ENCODE results near the gene HLA-A.
"Not testable (repeated sequence)": the region's sequence is repeated elsewhere in the genome, so short reads cannot be mapped to it uniquely, and the experiment has no call there.

Gene HLA-A

DNA sequence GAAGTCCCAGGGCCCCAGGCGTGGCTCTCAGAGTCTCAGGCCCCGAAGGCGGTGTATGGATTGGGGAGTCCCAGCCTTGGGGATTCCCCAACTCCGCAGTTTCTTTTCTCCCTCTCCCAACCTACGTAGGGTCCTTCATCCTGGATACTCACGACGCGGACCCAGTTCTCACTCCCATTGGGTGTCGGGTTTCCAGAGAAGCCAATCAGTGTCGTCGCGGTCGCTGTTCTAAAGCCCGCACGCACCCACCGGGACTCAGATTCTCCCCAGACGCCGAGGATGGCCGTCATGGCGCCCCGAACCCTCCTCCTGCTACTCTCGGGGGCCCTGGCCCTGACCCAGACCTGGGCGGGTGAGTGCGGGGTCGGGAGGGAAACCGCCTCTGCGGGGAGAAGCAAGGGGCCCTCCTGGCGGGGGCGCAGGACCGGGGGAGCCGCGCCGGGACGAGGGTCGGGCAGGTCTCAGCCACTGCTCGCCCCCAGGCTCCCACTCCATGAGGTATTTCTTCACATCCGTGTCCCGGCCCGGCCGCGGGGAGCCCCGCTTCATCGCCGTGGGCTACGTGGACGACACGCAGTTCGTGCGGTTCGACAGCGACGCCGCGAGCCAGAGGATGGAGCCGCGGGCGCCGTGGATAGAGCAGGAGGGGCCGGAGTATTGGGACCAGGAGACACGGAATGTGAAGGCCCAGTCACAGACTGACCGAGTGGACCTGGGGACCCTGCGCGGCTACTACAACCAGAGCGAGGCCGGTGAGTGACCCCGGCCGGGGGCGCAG is at the start of gene HLA-A:
Gene HLA-A, plus strand, starts transcription at position 258 of the 778 bp plus-strand sequence. Its CDS starts 22 bp downstream, at position 280.
- peak; percentile 86 to 94 for DNase-seq

DNA sequence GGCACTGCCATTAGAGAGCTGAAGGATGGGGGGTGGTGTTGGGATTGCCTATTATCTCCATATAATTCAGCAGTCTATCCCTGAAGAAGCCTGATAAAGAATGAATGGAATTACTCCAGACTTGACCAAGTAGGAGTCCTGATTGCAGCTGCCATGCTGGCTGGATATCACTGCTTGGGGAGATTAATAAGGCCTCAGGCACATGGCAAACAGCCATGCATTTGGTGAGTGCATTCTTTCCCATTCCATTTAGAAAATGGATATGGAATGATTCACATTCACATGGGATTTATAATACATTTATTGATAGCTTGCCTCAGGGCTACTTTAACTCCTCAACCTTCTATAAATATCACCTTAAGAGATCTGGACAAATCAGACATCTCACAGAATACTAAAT is 49.6 kb upstream of the HLA-A start:
- DNase-seq: no peak

- no peak for DNase-seq
These were observed 43.1 kb upstream of the HLA-A start for GRCh38 chr6:29899281-29899680.

DNA sequence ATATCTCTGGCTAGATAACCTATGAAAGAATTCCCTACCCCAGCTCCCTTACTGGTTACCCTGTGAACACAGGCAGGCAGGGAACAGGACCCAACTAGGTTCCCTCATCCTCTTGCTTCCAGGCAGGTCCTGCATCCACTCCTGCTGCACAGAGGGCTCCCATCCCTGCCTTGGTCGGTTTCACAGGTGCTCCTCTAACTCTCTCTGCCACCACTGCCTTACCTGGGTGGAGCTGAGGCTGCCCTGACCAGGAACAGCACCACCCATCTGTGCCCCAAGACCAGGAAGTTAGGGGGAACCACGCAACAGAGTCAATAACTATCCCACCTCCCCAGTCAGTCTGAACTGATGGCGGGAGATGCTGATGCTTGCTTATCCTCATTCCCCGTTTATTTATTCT is 37.0 kb upstream of the HLA-A start:
- DNase-seq: no peak

DNA sequence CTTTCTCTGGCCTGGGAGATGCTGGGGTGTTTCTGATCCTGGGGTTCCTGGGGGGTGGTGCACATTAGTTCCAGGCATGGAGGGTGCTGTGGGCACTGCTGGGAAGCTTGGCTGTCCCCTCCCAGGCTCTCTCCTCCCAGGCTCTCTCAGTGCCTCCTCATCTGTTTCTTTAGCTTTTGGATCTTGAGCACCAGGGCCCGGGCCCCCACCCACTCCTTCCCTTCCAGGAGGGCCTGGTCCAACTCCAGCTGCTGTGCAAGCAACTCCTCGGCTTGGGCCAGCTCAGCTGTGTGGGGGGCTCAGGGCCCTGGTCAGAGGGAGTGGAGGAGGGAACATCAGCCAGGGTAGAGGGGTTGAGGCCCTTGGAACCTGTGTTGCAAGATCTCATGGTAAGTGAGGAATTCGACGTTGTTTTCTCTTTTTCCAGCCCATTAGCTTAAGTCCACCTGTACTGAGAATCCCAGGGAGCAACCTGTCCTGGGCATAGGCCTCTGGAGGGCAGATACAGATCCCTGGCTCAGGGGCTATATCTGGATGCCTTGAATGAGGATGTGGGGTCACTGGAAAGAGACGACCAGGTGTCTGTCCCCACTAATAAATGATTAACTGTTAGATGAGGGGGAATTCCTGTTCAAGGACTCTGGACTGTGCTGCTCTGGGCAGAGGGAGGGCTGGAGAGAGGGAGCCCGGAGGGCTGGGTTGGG is 34.5 kb upstream of the HLA-A start:
- no peak for DNase-seq

DNA sequence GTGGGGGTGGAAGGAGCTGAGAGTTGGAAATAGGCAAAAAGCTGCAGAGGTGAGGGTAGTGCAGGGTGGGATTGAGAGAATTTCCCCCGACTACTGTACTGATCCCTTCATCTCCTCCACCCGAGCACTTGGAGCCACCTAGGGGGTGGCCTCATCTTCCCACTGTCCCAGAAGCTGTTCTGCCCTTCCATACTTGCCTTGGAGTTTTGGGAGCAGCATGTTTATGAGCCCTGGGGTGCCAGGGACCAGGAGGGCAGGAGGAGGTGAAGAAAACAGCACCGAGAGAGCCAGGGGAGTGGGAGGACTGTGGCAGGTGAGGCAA is 34.0 kb upstream of the HLA-A start:
- DNase-seq: no peak

DNA sequence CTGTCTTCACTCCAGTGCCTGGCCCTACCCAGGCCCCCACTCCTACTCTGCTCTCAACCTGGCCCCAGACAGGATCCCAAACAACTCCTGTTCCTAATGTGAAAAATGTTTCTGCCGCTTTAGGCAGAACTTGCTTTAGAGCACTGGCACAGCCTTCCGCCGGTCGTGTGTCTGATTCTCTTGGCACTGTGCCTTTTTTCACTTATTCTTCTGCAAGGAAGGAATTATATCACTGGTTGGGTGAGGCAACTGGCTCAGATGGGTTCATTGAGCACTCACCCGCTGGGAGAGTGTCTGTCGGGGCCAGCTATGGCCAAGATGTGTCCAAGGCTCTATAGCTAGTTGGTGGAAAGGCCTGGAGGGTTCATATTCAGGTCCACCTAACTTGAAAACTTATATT is 33.6 kb upstream of the HLA-A start:
- no peak for DNase-seq

- DNase-seq: no peak
These were observed 32.3 kb upstream of the HLA-A start for GRCh38 chr6:29909985-29910384.

GRCh38 chr6:29912840-29913239 is 29.5 kb upstream of the HLA-A start:
- no peak for DNase-seq

GRCh38 chr6:29916741-29917140 is 25.6 kb upstream of the HLA-A start:
- DNase-seq: no peak

- no peak for DNase-seq
These were observed 24.5 kb upstream of the HLA-A start for GRCh38 chr6:29917857-29918256.

DNA sequence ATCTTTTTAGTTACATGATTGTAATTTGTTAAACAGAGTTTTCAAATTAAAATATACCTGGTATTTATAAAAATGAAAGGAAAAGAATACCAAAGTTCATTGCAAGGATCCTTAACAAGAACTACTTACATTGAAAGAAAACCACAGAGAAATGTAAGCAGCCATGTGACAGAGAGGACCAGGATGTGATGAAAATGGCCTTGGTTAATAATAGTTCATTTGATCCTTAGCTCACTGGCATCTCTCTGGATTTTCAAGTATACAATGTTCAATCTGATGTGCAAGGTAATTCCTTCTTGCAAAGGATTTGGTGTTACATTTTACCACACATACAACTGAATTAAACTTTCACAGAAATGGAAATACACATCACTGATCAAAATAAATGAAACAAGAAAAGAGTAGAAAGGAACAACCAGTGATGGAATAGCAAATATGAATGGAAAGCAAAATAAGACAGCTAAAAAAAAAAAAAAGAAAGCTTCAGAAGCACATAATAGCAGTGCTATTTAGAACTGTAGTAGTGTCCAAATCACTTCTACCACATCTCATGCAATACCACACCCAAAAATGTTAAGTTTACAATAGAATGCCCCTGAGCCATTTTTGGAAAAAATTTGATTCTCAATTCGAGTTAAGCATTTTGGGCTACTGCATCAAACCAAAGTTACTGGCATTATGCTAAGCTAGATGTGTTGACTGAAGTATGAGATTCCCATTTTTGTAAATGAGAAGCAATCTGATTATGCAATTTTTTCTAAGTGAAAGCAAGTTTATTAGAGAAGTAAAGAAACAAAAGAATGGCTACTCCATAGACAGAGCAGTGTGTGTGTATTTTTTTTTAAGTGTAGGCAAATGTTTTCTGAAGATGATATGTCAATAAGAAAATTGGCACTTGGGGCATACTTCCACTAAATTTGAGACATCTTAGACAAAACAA is 22.6 kb upstream of the HLA-A start:
- DNase-seq: no peak

DNA sequence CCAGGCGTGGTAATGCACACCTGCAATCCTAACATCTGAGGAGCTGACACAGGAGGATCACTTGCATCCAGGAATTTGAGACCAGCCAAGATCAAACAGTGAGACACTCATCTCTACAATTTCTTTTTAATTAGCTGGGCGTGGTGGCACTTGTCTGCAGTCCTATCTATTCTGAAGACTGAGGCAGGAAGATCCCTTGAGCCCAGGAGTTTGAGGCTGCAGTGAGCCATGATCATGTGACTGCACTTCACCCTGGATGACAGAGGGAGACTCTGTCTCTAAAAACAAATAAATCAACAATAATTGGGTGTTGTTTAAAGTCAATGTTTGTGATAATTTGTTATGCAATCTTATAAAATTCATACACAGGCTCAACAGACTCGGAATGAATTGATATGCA is 18.0 kb upstream of the HLA-A start:
- DNase-seq: no peak

GRCh38 chr6:29924731-29925130 is 17.6 kb upstream of the HLA-A start:
- DNase-seq: peak in 1 of 2 experiments; percentile 61

- no peak for DNase-seq
These were observed 17.0 kb upstream of the HLA-A start for GRCh38 chr6:29925321-29925720.

DNA sequence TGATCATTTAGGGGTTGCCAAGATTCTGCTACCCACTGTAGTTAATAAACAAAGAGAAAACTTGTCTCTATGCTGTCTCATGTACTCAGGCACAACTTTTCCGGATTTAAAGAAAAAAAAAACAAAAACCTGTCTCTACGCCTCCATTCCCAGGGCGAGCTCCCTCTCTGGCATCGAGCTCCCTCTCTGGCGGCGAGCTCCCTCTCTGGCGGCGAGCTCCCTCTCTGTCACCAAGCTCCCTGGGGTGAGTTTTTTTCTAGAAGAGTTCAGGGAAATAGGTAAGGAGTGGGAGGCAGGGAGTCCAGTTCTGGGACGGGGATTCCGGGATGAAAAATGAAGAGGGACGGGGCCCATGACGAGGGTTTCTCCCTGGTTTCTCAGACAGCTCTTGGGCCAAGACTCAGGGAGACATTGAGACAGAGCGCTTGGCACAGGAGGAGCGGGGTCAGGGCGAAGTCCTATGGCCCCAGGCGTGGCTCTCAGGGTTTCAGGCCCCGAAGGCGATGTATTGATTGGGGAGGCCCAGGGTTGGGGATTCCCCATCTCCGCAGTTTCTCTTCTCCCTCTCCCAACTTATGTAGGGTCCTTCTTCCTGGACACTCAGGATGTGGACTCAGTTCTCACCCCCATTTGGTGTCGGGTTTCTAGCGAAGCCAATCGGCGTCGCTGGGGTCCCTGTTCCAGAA is 16.5 kb upstream of the HLA-A start:
- no peak for DNase-seq

- peak; percentile 81 to 88 for DNase-seq
These were observed 15.7 kb upstream of the HLA-A start for GRCh38 chr6:29926413-29927274.

- no peak for DNase-seq
These were observed 15.1 kb upstream of the HLA-A start for GRCh38 chr6:29927275-29927569.

- no peak for DNase-seq
These were observed 14.4 kb upstream of the HLA-A start for GRCh38 chr6:29927841-29928388.

DNA sequence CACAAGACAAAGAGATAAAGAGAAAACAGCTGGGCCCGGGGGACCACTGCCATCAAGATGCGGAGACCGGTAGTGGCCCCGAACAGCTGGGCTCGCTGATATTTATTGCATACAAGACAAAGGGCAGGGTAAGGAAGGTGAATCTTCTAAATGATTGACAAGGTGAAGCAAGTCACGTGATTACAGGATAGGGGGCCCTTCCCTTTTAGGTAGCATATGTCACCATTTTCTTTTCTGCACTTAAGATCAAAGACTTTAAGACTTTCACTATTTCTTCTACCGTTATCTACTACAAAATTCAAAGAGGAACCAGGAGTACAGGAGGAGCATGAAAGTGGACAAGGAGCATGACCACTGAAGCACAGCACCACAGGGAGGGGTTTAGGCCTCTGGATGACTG is 12.3 kb upstream of the HLA-A start:
- DNase-seq: not testable (repeated sequence)

DNA sequence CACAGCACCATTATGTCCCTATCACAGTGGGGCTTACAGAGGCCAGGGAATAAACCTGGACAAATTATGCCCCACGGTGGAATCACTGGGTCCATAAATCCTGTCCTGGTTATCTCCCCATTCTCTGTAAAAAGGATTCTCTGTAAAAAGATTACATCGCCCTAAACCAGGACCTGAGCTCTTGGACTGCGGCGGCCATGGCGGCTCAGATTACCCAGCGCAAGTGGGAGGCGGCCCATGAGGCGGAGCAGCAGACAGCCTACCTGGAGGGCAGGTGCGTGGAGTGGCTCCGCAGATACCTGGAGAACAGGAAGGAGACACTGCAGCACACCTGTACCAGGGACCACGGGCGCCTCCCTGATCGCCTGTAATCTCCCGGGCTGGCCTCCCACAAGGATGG is 8.4 kb upstream of the HLA-A start:
- DNase-seq: no peak

Measured in stimulated activated CD4-positive, alpha-beta T cell treated with anti-CD3 and anti-CD28 coated beads, Interleukin-4, amount 100 ng/mL, for 4 hours (primary cell).